GM12891 (cell line): ENCODE measurements around the gene STARD5.

Experiments used
- POLR2A ChIP-seq: IDR thresholded peaks from 2 replicates; pipeline ENCODE4 v1.6.1; 2011; ENCODE audit warnings: low read depth, low read length, control low read depth
- POLR2AphosphoS5 ChIP-seq: IDR thresholded peaks from 2 replicates; pipeline ENCODE4 v1.6.1; 2011; ENCODE audit warnings: low read depth, low read length, control low read depth
- POU2F2 ChIP-seq: IDR thresholded peaks from 2 replicates; pipeline ENCODE4 v1.6.1; 2011; ENCODE audit warnings: low read depth, mild to moderate bottlenecking, control low read depth, low read length, moderate library complexity
- TAF1 ChIP-seq: IDR thresholded peaks from 2 replicates; pipeline ENCODE4 v1.6.1; 2011; ENCODE audit warnings: low read depth, low read length, control low read depth

- TF ChIP-seq POU2F2 = no peak
- no peak for TF ChIP-seq POLR2A
- no peak for TF ChIP-seq TAF1
- no peak for TF ChIP-seq POLR2AphosphoS5
Measured at GRCh38 chr15:81263477-81263876, 60.5 kb downstream of the STARD5 start.
